Measurements from ENCODE around the gene IL23R.

Gene IL23R

GRCh38 chr1:67166196-67166595, at the start of gene IL23R:
Gene IL23R (plus strand): TSS chr1:67166454. CDS start chr1:67168121, 1,667 bp downstream.
- TF ChIP-seq ARNT (IDR thresholded peaks at IDR 0.05) (no peak), ELF4 (IDR thresholded peaks at IDR 0.05) (no peak), HDGF (IDR thresholded peaks at IDR 0.05; ENCODE audit: borderline replicate concordance) (no peak), FOXK2 (IDR thresholded peaks at IDR 0.05) (no peak), L3MBTL2 (conservative IDR thresholded peaks at IDR 0.05) (no peak), FOXM1 (IDR thresholded peaks at IDR 0.05; ENCODE audit: borderline replicate concordance) (no peak), PKNOX1 (IDR thresholded peaks at IDR 0.05) (no peak), TARDBP (IDR thresholded peaks at IDR 0.05) (no peak), BHLHE40 (IDR thresholded peaks at IDR 0.05; ENCODE audit: borderline replicate concordance) (no peak), SUZ12 (IDR thresholded peaks at IDR 0.05) (no peak), CTBP1 (IDR thresholded peaks at IDR 0.05; ENCODE audit: borderline replicate concordance) (no peak), LEF1 (IDR thresholded peaks at IDR 0.05; ENCODE audit: borderline replicate concordance) (no peak), FOXA1 (IDR thresholded peaks at IDR 0.05) (no peak), SP1 (IDR thresholded peaks at IDR 0.05) (no peak), ZNF384 (IDR thresholded peaks at IDR 0.05) (no peak), NFRKB (IDR thresholded peaks at IDR 0.05) (no peak)
- ChIA-PET POLR2A (no interaction called here), CTCF (no interaction called here)
- DNase-seq (ENCODE audit: extremely low spot score), result no peak

- ChIA-PET POLR2A (no interaction called here), CTCF (no interaction called here)
- TF ChIP-seq FOXK2 (IDR thresholded peaks at IDR 0.05) (no peak), ZNF384 (IDR thresholded peaks at IDR 0.05) (no peak), HDGF (IDR thresholded peaks at IDR 0.05; ENCODE audit: borderline replicate concordance) (no peak), SP1 (IDR thresholded peaks at IDR 0.05) (no peak), BHLHE40 (IDR thresholded peaks at IDR 0.05; ENCODE audit: borderline replicate concordance) (no peak), ARNT (IDR thresholded peaks at IDR 0.05) (no peak), SUZ12 (IDR thresholded peaks at IDR 0.05) (no peak), LEF1 (IDR thresholded peaks at IDR 0.05; ENCODE audit: borderline replicate concordance) (no peak), ELF4 (IDR thresholded peaks at IDR 0.05) (no peak), TARDBP (IDR thresholded peaks at IDR 0.05) (no peak), FOXA1 (IDR thresholded peaks at IDR 0.05) (no peak), CTBP1 (IDR thresholded peaks at IDR 0.05; ENCODE audit: borderline replicate concordance) (no peak), L3MBTL2 (conservative IDR thresholded peaks at IDR 0.05) (no peak), NFRKB (IDR thresholded peaks at IDR 0.05) (no peak), FOXM1 (IDR thresholded peaks at IDR 0.05; ENCODE audit: borderline replicate concordance) (no peak), PKNOX1 (IDR thresholded peaks at IDR 0.05) (no peak)
- DNase-seq (ENCODE audit: extremely low spot score), result no peak
Observed at GRCh38 chr1:67118191-67118590, 48.1 kb upstream of the IL23R start.

GRCh38 chr1:67118646-67119045, 47.6 kb upstream of the IL23R start:
- ChIA-PET CTCF (no interaction called here), POLR2A (no interaction called here)
- no peak for TF ChIP-seq L3MBTL2 (conservative IDR thresholded peaks at IDR 0.05)
- TF ChIP-seq TARDBP (IDR thresholded peaks at IDR 0.05), result no peak
- TF ChIP-seq FOXA1 (IDR thresholded peaks at IDR 0.05), result no peak
- no peak for TF ChIP-seq SP1 (IDR thresholded peaks at IDR 0.05)
- no peak for TF ChIP-seq PKNOX1 (IDR thresholded peaks at IDR 0.05)
- TF ChIP-seq HDGF (IDR thresholded peaks at IDR 0.05; ENCODE audit: borderline replicate concordance), result no peak
- TF ChIP-seq ZNF384 (IDR thresholded peaks at IDR 0.05), result no peak
- TF ChIP-seq FOXM1 (IDR thresholded peaks at IDR 0.05; ENCODE audit: borderline replicate concordance), result no peak
- no peak for TF ChIP-seq ARNT (IDR thresholded peaks at IDR 0.05)
- DNase-seq (ENCODE audit: extremely low spot score), result no peak

GRCh38 chr1:67120855-67121619, 45.2 kb upstream of the IL23R start:
- ChIA-PET POLR2A (no interaction called here), CTCF (interaction anchor here (1.1 kb wide), 1 partner anchor 93 kb away, joined by 3 read pairs; no protein-coding TSS in a partner anchor)
- DNase-seq (ENCODE audit: extremely low spot score), result no peak
- no peak for TF ChIP-seq SUZ12 (IDR thresholded peaks at IDR 0.05)
- no peak for TF ChIP-seq PKNOX1 (IDR thresholded peaks at IDR 0.05)
- no peak for TF ChIP-seq FOXA1 (IDR thresholded peaks at IDR 0.05)
- TF ChIP-seq TARDBP (IDR thresholded peaks at IDR 0.05), result no peak
- no peak for TF ChIP-seq ARNT (IDR thresholded peaks at IDR 0.05)
- TF ChIP-seq LEF1 (IDR thresholded peaks at IDR 0.05; ENCODE audit: borderline replicate concordance), result no peak
- TF ChIP-seq ELF4 (IDR thresholded peaks at IDR 0.05), result no peak
- TF ChIP-seq NFRKB (IDR thresholded peaks at IDR 0.05), result no peak
- no peak for TF ChIP-seq CTBP1 (IDR thresholded peaks at IDR 0.05; ENCODE audit: borderline replicate concordance)
- TF ChIP-seq HDGF (IDR thresholded peaks at IDR 0.05; ENCODE audit: borderline replicate concordance), result no peak
- TF ChIP-seq SP1 (IDR thresholded peaks at IDR 0.05), result no peak
- TF ChIP-seq FOXM1 (IDR thresholded peaks at IDR 0.05; ENCODE audit: borderline replicate concordance), result no peak
- TF ChIP-seq L3MBTL2 (conservative IDR thresholded peaks at IDR 0.05), result no peak
- no peak for TF ChIP-seq ZNF384 (IDR thresholded peaks at IDR 0.05)
- no peak for TF ChIP-seq FOXK2 (IDR thresholded peaks at IDR 0.05)
- TF ChIP-seq BHLHE40 (IDR thresholded peaks at IDR 0.05; ENCODE audit: borderline replicate concordance), result no peak

- POLR2A ChIA-PET, result no interaction called here
- TF ChIP-seq ARNT (IDR thresholded peaks at IDR 0.05) (no peak), ZNF384 (IDR thresholded peaks at IDR 0.05) (no peak), PKNOX1 (IDR thresholded peaks at IDR 0.05) (no peak), FOXK2 (IDR thresholded peaks at IDR 0.05) (no peak), L3MBTL2 (conservative IDR thresholded peaks at IDR 0.05) (no peak), FOXM1 (IDR thresholded peaks at IDR 0.05; ENCODE audit: borderline replicate concordance) (no peak), TARDBP (IDR thresholded peaks at IDR 0.05) (no peak), CTBP1 (IDR thresholded peaks at IDR 0.05; ENCODE audit: borderline replicate concordance) (no peak), LEF1 (IDR thresholded peaks at IDR 0.05; ENCODE audit: borderline replicate concordance) (no peak), FOXA1 (IDR thresholded peaks at IDR 0.05) (no peak), BHLHE40 (IDR thresholded peaks at IDR 0.05; ENCODE audit: borderline replicate concordance) (no peak), HDGF (IDR thresholded peaks at IDR 0.05; ENCODE audit: borderline replicate concordance) (no peak), NFRKB (IDR thresholded peaks at IDR 0.05) (no peak), SUZ12 (IDR thresholded peaks at IDR 0.05) (no peak)
- CTCF ChIA-PET, result no interaction called here
Observed at GRCh38 chr1:67124455-67124854, 41.8 kb upstream of the IL23R start.

More at GRCh38 chr1:67124455-67124854, 41.8 kb upstream of the IL23R start:
- no peak for DNase-seq (ENCODE audit: extremely low spot score)
